CD4-positive, alpha-beta T cell treated with Interleukin-12 subunit alpha and Interleukin-12 subunit beta, for 1 hour (primary cell): ENCODE measurements around the gene AFDN.

Experiments used
- DNase-seq: peaks from one replicate; pipeline ENCODE4 v3.0.0-alpha.2; 2020

Gene AFDN

DNA sequence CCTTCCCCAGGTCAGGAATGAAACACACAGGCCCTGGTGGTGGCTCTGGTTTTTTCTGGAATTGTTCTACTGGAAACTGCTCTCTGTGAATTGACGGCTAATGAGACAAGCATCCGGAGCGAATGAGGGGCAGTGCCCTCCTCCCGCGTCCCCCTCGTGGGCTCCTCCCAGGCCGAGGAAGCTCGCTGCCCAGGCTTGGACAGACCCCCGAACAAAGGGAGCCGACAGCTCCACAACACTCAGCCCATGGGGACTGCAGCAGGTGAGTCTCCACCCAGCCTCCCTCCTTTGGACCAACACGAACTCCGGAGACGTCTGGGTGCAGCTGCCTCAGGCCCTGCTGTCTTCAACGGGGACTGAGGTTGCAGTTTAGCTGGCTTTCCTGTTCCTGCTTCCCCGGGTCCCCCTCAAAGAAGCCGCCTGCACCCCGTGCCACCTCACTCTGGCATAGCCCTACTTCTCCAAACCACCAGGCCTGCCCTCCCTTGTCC lies 31.3 kb upstream of the AFDN start:
- DNase-seq, result no peak

GRCh38 chr6:167795874-167796191 lies 30.9 kb upstream of the AFDN start:
- DNase-seq, result no peak

DNA sequence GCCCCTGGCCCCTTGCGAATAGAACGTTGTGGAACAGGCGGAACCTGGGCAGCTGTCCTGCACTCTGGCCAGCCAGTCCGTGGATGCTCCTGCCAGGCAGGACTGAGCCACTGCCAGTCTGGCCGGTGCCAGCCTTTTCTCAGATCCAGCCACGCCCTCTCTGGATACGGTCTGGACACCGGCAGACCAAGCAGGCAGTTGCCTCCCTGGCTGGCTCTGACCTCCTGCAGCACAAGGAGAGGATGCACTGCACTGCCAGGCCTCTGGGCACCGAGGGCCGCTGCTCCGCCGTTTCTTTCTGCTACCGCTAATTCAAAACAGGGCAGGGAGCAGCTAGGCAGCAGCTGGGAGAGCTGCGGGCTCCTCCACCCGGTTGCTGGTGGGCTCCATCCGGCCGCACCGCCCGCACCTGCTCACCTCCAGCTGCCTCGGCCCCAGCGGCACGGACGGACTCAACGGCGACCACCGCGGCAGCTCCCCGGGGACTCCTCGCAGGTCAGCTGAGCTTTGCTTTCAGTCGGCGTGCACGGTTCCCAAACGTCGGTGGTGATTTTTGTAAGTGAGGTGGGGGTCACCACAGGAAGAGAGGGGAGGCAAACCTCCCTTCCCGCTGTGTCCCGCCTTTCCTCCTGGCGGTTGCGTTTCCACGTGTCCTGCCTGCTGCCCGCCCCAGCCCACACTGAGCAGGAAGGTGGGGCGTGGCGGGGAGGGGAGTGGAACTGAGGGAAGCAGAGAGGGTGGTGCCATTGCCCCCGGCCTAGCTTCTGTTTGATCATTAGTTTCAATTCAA lies 30.3 kb upstream of the AFDN start:
- DNase-seq, result no peak

DNA sequence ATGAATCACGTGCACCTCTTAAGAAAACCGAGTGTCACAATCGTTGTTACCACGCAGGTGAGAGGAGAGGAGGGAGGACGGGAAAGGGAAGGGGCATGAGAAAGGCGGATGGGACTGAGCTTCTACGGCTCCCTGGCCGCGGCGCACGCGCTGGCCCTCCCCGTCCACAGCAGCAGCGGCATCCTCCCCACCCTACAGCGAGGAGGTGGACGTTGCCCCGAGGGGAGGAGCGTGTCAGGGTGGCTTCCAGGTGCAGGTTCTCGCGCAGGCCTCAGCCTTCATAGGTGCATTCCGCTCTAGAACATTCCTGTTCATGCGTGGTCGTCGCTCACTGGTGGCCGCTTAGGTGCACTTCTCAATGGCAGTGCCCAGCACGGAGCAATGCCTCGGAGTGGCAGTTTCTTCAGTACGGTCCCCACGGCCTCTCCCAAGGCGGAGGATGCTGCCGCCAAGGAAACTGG lies 29.7 kb upstream of the AFDN start:
- no peak for DNase-seq

GRCh38 chr6:167797476-167798265 lies 29.0 kb upstream of the AFDN start:
- no peak for DNase-seq

- no peak for DNase-seq
Observed at GRCh38 chr6:167798453-167798852, 28.3 kb upstream of the AFDN start.

DNA sequence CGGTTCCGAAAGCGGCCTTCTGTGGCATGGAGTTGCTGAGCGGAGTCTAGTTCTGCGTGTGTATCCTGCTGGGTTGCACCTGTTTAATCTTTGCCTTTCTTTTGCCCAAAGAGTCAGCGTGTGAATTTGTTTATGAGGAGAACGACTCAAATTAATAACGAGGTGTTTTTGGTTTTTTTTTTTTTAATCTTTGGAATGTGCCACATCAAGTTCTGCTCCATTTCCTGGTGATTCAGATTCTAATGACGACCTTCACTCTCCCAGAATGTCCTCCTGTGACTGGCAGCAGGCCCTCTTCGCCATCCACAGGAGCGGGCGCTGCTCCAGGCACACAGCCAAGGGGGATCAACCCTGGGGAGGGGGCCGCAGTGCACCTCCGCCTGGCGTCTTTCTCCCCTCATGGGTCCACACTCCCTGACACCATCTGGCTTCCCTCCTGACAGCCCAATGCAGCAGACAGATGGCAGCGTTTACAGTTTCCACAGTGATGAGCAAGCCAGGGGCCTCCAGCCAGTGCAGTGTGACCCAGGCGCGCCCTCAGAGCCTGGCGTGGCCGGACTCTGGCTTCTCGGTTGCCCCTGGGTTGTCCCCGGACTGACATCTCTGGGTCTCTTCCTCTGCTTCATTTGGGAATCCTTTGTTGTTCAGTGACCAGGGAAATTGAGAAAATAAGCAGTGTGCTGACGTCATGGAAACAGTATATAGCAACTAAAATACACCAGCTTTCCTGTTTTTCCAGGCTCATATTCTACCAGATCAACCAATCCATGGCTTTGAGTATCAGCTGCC lies 27.5 kb upstream of the AFDN start:
- no peak for DNase-seq

- no peak for DNase-seq
Observed at GRCh38 chr6:167800549-167800948, 26.2 kb upstream of the AFDN start.

GRCh38 chr6:167801263-167801662 lies 25.4 kb upstream of the AFDN start:
- no peak for DNase-seq

- no peak for DNase-seq
Observed at GRCh38 chr6:167802339-167802738, 24.4 kb upstream of the AFDN start.

DNA sequence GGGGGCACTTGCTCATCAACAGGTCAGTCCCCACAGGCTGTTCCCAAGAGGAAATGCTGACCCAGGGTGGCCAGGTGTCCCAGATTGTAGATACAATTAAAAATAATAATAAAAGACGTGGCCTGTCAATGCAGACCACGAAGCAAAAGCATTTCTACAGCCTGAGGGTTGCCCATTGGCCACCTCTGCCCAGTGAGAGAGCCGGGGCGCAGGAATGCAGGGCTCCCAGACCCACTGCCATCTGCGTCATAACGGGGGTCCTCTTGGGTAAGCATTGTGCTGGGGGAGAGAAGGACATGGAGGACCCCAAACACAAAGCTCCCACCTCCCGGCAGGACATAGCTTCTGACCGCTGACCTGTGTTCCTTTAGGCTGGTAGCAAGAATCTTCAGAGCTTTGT lies 22.9 kb upstream of the AFDN start:
- DNase-seq, result no peak

- DNase-seq, result no peak
Observed at GRCh38 chr6:167804281-167805013, 22.3 kb upstream of the AFDN start.

DNA sequence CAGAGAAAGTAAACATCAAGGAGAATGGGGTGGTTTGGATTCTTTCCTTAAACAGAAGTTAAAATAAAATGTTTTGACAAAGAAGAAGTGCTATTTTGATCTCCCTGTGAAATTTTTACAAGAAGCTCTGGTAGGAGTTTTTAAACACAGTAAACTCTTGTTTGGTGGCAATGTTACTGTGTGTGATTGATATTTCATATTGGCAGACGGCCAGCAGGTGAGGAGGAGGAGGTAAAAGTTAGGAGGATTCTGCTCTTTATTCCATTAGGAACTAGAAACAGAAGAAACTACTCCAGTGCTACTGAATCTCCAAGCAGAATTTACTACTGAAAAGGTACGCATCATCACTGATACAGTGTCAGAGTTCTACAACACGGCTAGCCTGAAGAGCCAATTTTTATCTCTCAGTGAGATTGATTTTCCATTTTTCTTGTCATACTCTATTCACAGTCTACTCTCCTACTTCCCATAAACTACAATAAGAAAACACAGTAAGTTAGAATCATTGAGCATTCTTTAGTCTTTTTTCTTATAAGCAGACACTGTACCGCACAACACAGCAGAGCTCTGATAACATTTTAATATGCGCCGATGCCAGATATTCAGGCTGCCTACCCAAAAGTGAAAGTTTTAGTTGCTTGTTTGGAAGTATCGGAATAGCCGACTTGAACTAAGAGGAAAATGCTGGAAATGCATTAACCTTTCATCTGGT lies 21.2 kb upstream of the AFDN start:
- DNase-seq, result no peak

GRCh38 chr6:167806061-167806700 lies 20.5 kb upstream of the AFDN start:
- DNase-seq, result no peak

GRCh38 chr6:167807200-167807599 lies 19.5 kb upstream of the AFDN start:
- DNase-seq, result no peak

- DNase-seq, result no peak
Observed at GRCh38 chr6:167807756-167808155, 19.0 kb upstream of the AFDN start.

DNA sequence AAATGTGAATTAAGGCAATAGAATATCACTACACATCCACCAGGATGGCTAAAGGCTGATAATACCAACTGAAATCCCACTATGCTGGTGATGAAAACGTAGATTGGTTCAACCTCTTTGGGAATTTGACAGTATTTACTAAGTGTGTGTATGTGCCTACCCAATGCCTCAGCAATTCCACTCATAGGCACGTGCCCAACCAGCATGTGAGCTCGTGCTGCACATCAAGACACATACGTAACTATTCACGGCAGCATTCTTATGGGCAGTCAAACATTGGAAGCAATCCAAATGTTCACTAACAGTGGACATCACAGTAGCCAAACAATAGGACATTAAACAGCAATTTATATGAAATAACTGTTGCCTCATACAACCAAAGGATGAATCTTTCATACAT lies 15.7 kb upstream of the AFDN start:
- no peak for DNase-seq

- no peak for DNase-seq
Observed at GRCh38 chr6:167811442-167812087, 15.1 kb upstream of the AFDN start.

DNA sequence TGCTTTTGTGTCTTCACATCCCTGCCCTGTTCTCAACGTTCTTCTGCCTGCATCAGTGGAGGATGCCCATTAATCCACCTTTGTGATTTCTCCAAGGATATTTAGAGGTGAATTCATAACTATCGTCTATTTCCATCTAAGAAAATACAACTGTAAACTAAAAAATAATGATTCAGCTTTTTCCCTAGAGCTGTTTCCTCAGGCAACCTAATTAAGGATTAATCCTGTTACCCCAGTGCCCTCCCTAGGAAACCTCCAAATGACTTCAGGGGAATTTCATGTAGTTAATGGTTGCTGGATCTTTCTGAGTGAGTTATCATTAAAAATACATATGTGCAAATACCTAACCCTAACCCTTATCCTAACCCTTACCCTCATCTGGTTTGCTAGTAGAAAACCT lies 14.6 kb upstream of the AFDN start:
- no peak for DNase-seq

DNA sequence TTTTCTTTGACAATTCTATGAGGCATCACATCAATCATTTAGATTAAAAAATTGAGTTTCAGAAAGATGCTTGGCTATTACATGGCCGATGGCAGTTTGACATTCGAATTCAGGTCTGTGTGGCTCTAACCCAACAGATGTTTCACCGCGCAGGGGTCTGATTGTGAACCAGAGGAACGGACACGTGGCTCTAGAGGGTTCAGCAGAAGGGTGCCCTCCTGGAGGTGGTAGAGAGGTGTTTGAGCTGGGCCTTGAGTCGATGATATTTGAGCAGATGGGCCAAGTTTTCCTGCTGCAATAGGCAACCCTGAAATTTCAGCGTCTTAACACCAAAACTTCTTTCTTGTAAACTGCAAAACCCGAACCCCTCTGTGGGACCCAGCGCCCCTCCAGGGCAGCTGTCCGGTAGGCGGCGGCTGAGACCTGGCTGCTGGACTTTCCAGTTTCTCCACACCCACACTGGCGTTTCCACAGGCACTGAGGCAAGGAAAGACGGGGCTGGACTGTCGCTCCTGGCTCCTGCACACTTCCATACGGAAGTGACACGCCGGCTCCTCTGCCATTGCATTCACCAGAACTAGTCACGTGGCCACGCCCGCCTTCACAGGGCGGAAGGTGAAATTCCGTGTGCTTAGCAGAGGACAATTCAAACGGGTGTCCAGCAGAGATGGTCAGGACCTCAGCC lies 11.3 kb upstream of the AFDN start:
- no peak for DNase-seq
